Activated CD4-positive, alpha-beta memory T cell treated with anti-CD3 and anti-CD28 coated beads, Interleukin-2, amount 10 ng/mL, durations not matched to agents 7 days and 5 days (primary cell): Measurements from ENCODE around the gene ZDHHC14. TPM values are rescaled to one million over a fixed set of nuclear protein-coding genes. Genes with fewer than 3 reads are reported as not detected.
"Not testable (repeated sequence)": the region's sequence is repeated elsewhere in the genome, so short reads cannot be mapped to it uniquely, and the experiment has no call there.

Experiments
- CTCF ChIA-PET: fragments of 350-600 bp; sonication (Branson Sonifier 250); formaldehyde crosslinking; loops from one replicate; lab custom pipeline; 2021; ENCODE audit warnings: antibody characterized with exemption, inconsistent platforms; lab: Charles Lee
- POLR2A ChIA-PET: fragments of 350-600 bp; sonication (Branson Sonifier 250); formaldehyde crosslinking; loops from one replicate; lab custom pipeline; 2021; ENCODE audit warnings: antibody characterized with exemption; lab: Charles Lee
- DNase-seq: peaks from one replicate; pipeline ENCODE4 v3.0.0-alpha.2; 2020
- H3K27ac Mint-ChIP-seq: one replicate; pipeline ENCODE4 v1.8.0; 2021; ENCODE audit warnings: mild to moderate bottlenecking, mixed read lengths
- H3K27me3 Mint-ChIP-seq: one replicate; pipeline ENCODE4 v1.8.0; 2021; ENCODE audit warnings: mixed read lengths
- H3K36me3 Mint-ChIP-seq: one replicate; pipeline ENCODE4 v1.8.0; 2021; ENCODE audit warnings: low read depth, mixed read lengths
- H3K4me1 Mint-ChIP-seq: one replicate; pipeline ENCODE4 v1.8.0; 2021; ENCODE audit warnings: mixed read lengths
- H3K4me3 Mint-ChIP-seq: one replicate; pipeline ENCODE4 v1.8.0; 2021; ENCODE audit warnings: mild to moderate bottlenecking, mixed read lengths
- H3K9me3 Mint-ChIP-seq: one replicate; pipeline ENCODE4 v1.8.0; 2021; ENCODE audit warnings: mixed read lengths
- total RNA-seq, 2 experiments: library from RNA; stranded (reverse); gene quantifications; one replicate each; pipeline ENCODE4 v1.2.3, GENCODE V29; 2021

ZDHHC14 gene
- total RNA-seq, 2 experiments from 2014 or later: 8.1 to 8.7 TPM

GRCh38 chr6:157398151-157398550 is 17.2 kb downstream of the ZDHHC14 start:
- Mint-ChIP-seq H3K27ac (no peak overlapping the region), H3K4me3 (no peak overlapping the region), H3K9me3 (no peaks in the 10 kb centered on the region), H3K4me1 (no peaks in the 10 kb centered on the region), H3K27me3 (no peaks in the 10 kb centered on the region), H3K36me3 (peaks cover 12% of the 10 kb centered on the region)
- ChIA-PET POLR2A (no interaction called here), CTCF (no interaction called here)
- DNase-seq: no peak

GRCh38 chr6:157400676-157401075 is 19.7 kb downstream of the ZDHHC14 start:
- Mint-ChIP-seq H3K4me1 (no peaks in the 10 kb centered on the region), H3K9me3 (no peaks in the 10 kb centered on the region), H3K36me3 (no peaks in the 10 kb centered on the region), H3K27ac (no peak overlapping the region), H3K27me3 (no peaks in the 10 kb centered on the region), H3K4me3 (no peak overlapping the region)
- CTCF ChIA-PET: no interaction called here
- POLR2A ChIA-PET: interaction anchor here (1.5 kb wide), 1 partner anchor 20 kb away, joined by 3 read pairs; no protein-coding TSS in a partner anchor
- no peak for DNase-seq

- H3K4me1 Mint-ChIP-seq: no peaks in the 10 kb centered on the region
- H3K9me3 Mint-ChIP-seq: no peaks in the 10 kb centered on the region
- CTCF ChIA-PET: no interaction called here
- H3K4me3 Mint-ChIP-seq: no peak overlapping the region
- no peak overlapping the region for H3K27ac Mint-ChIP-seq
- DNase-seq: no peak
- no peaks in the 10 kb centered on the region for H3K27me3 Mint-ChIP-seq
- POLR2A ChIA-PET: interaction anchor here (1.5 kb wide), 1 partner anchor 22 kb away, joined by 3 read pairs; no protein-coding TSS in a partner anchor
- H3K36me3 Mint-ChIP-seq: no peaks in the 10 kb centered on the region
Measured at GRCh38 chr6:157401734-157402338, 20.8 kb downstream of the ZDHHC14 start.

- DNase-seq: no peak
- CTCF ChIA-PET: no interaction called here
- no peaks in the 10 kb centered on the region for H3K27me3 Mint-ChIP-seq
- no peak overlapping the region for H3K4me3 Mint-ChIP-seq
- H3K9me3 Mint-ChIP-seq: no peaks in the 10 kb centered on the region
- no peak overlapping the region for H3K27ac Mint-ChIP-seq
- POLR2A ChIA-PET: no interaction called here
- H3K4me1 Mint-ChIP-seq: no peaks in the 10 kb centered on the region
- H3K36me3 Mint-ChIP-seq: no peaks in the 10 kb centered on the region
Measured at GRCh38 chr6:157402996-157403685, 22.2 kb downstream of the ZDHHC14 start.

- POLR2A ChIA-PET: no interaction called here
- CTCF ChIA-PET: no interaction called here
- Mint-ChIP-seq H3K36me3 (no peaks in the 10 kb centered on the region), H3K4me1 (no peaks in the 10 kb centered on the region), H3K27ac (no peak overlapping the region), H3K27me3 (no peaks in the 10 kb centered on the region), H3K9me3 (no peaks in the 10 kb centered on the region), H3K4me3 (no peak overlapping the region)
- no peak for DNase-seq
Measured at GRCh38 chr6:157403686-157404051, 22.7 kb downstream of the ZDHHC14 start.

GRCh38 chr6:157405986-157406385 is 25.0 kb downstream of the ZDHHC14 start:
- Mint-ChIP-seq H3K36me3 (no peaks in the 10 kb centered on the region), H3K4me1 (no peaks in the 10 kb centered on the region), H3K27ac (no peak overlapping the region), H3K4me3 (no peak overlapping the region), H3K27me3 (no peaks in the 10 kb centered on the region), H3K9me3 (no peaks in the 10 kb centered on the region)
- DNase-seq: no peak
- ChIA-PET POLR2A (no interaction called here), CTCF (interaction anchor here (1.1 kb wide), 1 partner anchor 260 kb away, joined by 4 read pairs; no protein-coding TSS in a partner anchor)

GRCh38 chr6:157406661-157407060 is 25.7 kb downstream of the ZDHHC14 start:
- no peaks in the 10 kb centered on the region for H3K9me3 Mint-ChIP-seq
- no peak overlapping the region for H3K4me3 Mint-ChIP-seq
- no peaks in the 10 kb centered on the region for H3K27me3 Mint-ChIP-seq
- ChIA-PET POLR2A (no interaction called here), CTCF (interaction anchor here (1.1 kb wide), 1 partner anchor 260 kb away, joined by 4 read pairs; no protein-coding TSS in a partner anchor)
- H3K36me3 Mint-ChIP-seq: no peaks in the 10 kb centered on the region
- H3K27ac Mint-ChIP-seq: no peak overlapping the region
- no peaks in the 10 kb centered on the region for H3K4me1 Mint-ChIP-seq
- no peak for DNase-seq

- Mint-ChIP-seq H3K4me1 (no peaks in the 10 kb centered on the region), H3K9me3 (no peaks in the 10 kb centered on the region), H3K36me3 (no peaks in the 10 kb centered on the region), H3K27me3 (no peaks in the 10 kb centered on the region), H3K4me3 (no peak overlapping the region), H3K27ac (no peak overlapping the region)
- DNase-seq: no peak
- POLR2A ChIA-PET: no interaction called here
- CTCF ChIA-PET: interaction anchor here (1.3 kb wide), 1 partner anchor 18 kb away, joined by 3 read pairs; no protein-coding TSS in a partner anchor
Measured at GRCh38 chr6:157407646-157408045, 26.7 kb downstream of the ZDHHC14 start.

- H3K4me3 Mint-ChIP-seq, H3K36me3 Mint-ChIP-seq, H3K27ac Mint-ChIP-seq, DNase-seq, H3K4me1 Mint-ChIP-seq, POLR2A ChIA-PET, H3K9me3 Mint-ChIP-seq, H3K27me3 Mint-ChIP-seq: not testable (repeated sequence)
- CTCF ChIA-PET: interaction anchor here (1.3 kb wide), 1 partner anchor 17 kb away, joined by 3 read pairs; no protein-coding TSS in a partner anchor
Measured at GRCh38 chr6:157408427-157408826, 27.4 kb downstream of the ZDHHC14 start.

- DNase-seq: no peak
- H3K27ac Mint-ChIP-seq: no peak overlapping the region
- H3K4me1 Mint-ChIP-seq: no peaks in the 10 kb centered on the region
- POLR2A ChIA-PET: no interaction called here
- CTCF ChIA-PET: no interaction called here
- H3K4me3 Mint-ChIP-seq: no peak overlapping the region
- no peaks in the 10 kb centered on the region for H3K9me3 Mint-ChIP-seq
- H3K27me3 Mint-ChIP-seq: no peaks in the 10 kb centered on the region
- H3K36me3 Mint-ChIP-seq: no peaks in the 10 kb centered on the region
Measured at GRCh38 chr6:157410045-157410444, 29.1 kb downstream of the ZDHHC14 start.

- H3K4me1 Mint-ChIP-seq: no peaks in the 10 kb centered on the region
- H3K36me3 Mint-ChIP-seq: no peaks in the 10 kb centered on the region
- no peaks in the 10 kb centered on the region for H3K27me3 Mint-ChIP-seq
- ChIA-PET POLR2A (interaction anchor here (1.6 kb wide), 1 partner anchor 136 kb away, joined by 3 read pairs; no protein-coding TSS in a partner anchor), CTCF (interaction anchor here (0.8 to 0.9 kb wide), 2 partner anchors 21 to 26 kb away, joined by 3 read pairs; no protein-coding TSS in a partner anchor)
- no peak overlapping the region for H3K4me3 Mint-ChIP-seq
- no peak overlapping the region for H3K27ac Mint-ChIP-seq
- DNase-seq: no peak
- H3K9me3 Mint-ChIP-seq: no peaks in the 10 kb centered on the region
Measured at GRCh38 chr6:157411368-157411767, 30.4 kb downstream of the ZDHHC14 start.

- DNase-seq: no peak
- no peaks in the 10 kb centered on the region for H3K36me3 Mint-ChIP-seq
- POLR2A ChIA-PET: no interaction called here
- no peaks in the 10 kb centered on the region for H3K9me3 Mint-ChIP-seq
- H3K4me1 Mint-ChIP-seq: no peaks in the 10 kb centered on the region
- H3K27ac Mint-ChIP-seq: no peak overlapping the region
- H3K27me3 Mint-ChIP-seq: no peaks in the 10 kb centered on the region
- H3K4me3 Mint-ChIP-seq: no peak overlapping the region
- CTCF ChIA-PET: no interaction called here
Measured at GRCh38 chr6:157412791-157413190, 31.8 kb downstream of the ZDHHC14 start.

GRCh38 chr6:157420497-157420896 is 39.5 kb downstream of the ZDHHC14 start:
- H3K4me3 Mint-ChIP-seq: no peak overlapping the region
- peaks cover 4% of the 10 kb centered on the region for H3K36me3 Mint-ChIP-seq
- CTCF ChIA-PET: no interaction called here
- H3K9me3 Mint-ChIP-seq: peaks cover 3% of the 10 kb centered on the region
- no peaks in the 10 kb centered on the region for H3K27me3 Mint-ChIP-seq
- H3K27ac Mint-ChIP-seq: no peak overlapping the region
- POLR2A ChIA-PET: no interaction called here
- DNase-seq: no peak
- H3K4me1 Mint-ChIP-seq: no peaks in the 10 kb centered on the region
